ENCODE results near the gene COPS3. TPM values are rescaled to one million over a fixed set of nuclear protein-coding genes. Genes with fewer than 3 reads are reported as not detected.

COPS3 gene
- total RNA-seq, 4 donors from 2014 or later: 51.8 to 85.3 (median 54.8) TPM

GRCh38 chr17:17228521-17229279 lies 52.3 kb downstream of the COPS3 start:
- TF ChIP-seq POLR2A (IDR thresholded peaks at IDR 0.05) (no peak), EP300 (IDR thresholded peaks at IDR 0.05) (no peak), POLR2AphosphoS5 (IDR thresholded peaks at IDR 0.05) (no peak)
- TF ChIP-seq, protein P1, sequence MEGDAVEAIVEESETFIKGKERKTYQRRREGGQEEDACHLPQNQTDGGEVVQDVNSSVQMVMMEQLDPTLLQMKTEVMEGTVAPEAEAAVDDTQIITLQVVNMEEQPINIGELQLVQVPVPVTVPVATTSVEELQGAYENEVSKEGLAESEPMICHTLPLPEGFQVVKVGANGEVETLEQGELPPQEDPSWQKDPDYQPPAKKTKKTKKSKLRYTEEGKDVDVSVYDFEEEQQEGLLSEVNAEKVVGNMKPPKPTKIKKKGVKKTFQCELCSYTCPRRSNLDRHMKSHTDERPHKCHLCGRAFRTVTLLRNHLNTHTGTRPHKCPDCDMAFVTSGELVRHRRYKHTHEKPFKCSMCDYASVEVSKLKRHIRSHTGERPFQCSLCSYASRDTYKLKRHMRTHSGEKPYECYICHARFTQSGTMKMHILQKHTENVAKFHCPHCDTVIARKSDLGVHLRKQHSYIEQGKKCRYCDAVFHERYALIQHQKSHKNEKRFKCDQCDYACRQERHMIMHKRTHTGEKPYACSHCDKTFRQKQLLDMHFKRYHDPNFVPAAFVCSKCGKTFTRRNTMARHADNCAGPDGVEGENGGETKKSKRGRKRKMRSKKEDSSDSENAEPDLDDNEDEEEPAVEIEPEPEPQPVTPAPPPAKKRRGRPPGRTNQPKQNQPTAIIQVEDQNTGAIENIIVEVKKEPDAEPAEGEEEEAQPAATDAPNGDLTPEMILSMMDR (IDR thresholded peaks at IDR 0.05): no peak
- H3K9me3 ChIP-seq: no peaks in the 10 kb centered on the region
- WGBS, 2 donors (ENCODE audit: low coverage in 1 of 2): 80 to 86% methylated on average over 1 to 5 of the region's 17 CpGs
- no peak overlapping the region for H3K27ac ChIP-seq
- H3K4me1 ChIP-seq: peaks cover 0 to 18% (median 0%) of the 10 kb centered on the region in 3 donors
- H3K4me3 ChIP-seq: no peak overlapping the region
- H3K36me3 ChIP-seq: peaks cover 0 to 94% of the 10 kb centered on the region in 2 donors
- ATAC-seq: no peak
- H3K27me3 ChIP-seq: no peaks in the 10 kb centered on the region

GRCh38 chr17:17227608-17228520 lies 53.2 kb downstream of the COPS3 start:
- Histone ChIP-seq H3K9me3 (no peaks in the 10 kb centered on the region), H3K27ac (no peak overlapping the region), H3K27me3 (no peaks in the 10 kb centered on the region), H3K4me3 (no peak overlapping the region), H3K4me1 (peaks cover 0 to 14% (median 0%) of the 10 kb centered on the region in 3 donors), H3K36me3 (peaks cover 0 to 100% of the 10 kb centered on the region in 2 donors)
- TF ChIP-seq EP300 (IDR thresholded peaks at IDR 0.05): no peak
- TF ChIP-seq, protein P1 (IDR thresholded peaks at IDR 0.05): no peak
- no peak for TF ChIP-seq POLR2AphosphoS5 (IDR thresholded peaks at IDR 0.05)
- no peak for TF ChIP-seq POLR2A (IDR thresholded peaks at IDR 0.05)
- ATAC-seq: no peak
- 86 to 93% methylated on average over 3 to 10 of the region's 25 CpGs for WGBS, 2 donors (ENCODE audit: low coverage in 1 of 2)

GRCh38 chr17:17226451-17227265 lies 54.4 kb downstream of the COPS3 start:
- H3K27me3 ChIP-seq: no peaks in the 10 kb centered on the region
- WGBS, 2 donors (ENCODE audit: low coverage in 1 of 2): 88 to 96% methylated on average over 2 to 3 of the region's 16 CpGs
- no peaks in the 10 kb centered on the region for H3K9me3 ChIP-seq
- H3K4me1 ChIP-seq: peaks cover 0 to 2% (median 0%) of the 10 kb centered on the region in 3 donors
- TF ChIP-seq, protein P1 (IDR thresholded peaks at IDR 0.05): no peak
- TF ChIP-seq EP300 (IDR thresholded peaks at IDR 0.05) (no peak), POLR2AphosphoS5 (IDR thresholded peaks at IDR 0.05) (no peak), POLR2A (IDR thresholded peaks at IDR 0.05) (no peak)
- H3K27ac ChIP-seq: no peak overlapping the region
- H3K36me3 ChIP-seq: peaks cover 0 to 100% of the 10 kb centered on the region in 2 donors
- no peak overlapping the region for H3K4me3 ChIP-seq
- no peak for ATAC-seq

DNA sequence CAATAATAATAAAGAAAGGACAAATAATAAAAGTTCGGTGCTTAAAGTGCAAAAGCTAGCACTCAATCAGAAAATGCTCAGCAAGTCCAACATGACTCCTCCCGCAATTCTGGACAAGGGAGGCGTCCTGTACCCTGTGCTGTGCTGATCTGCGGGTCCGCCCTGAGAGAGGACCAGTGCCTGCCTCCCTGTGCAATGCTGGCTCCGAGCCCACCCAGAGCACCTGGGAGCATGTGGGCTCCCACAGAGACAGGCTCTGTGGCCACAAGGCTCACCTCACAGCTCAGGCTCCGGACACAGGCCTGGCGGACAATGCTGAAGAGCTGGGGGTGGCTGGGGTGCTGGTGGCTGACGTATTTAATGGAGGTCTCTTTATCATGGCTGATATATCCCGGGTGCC lies 55.1 kb downstream of the COPS3 start:
- 82 to 83% methylated on average over 2 to 7 of the region's 10 CpGs for WGBS, 2 donors (ENCODE audit: low coverage in 1 of 2)
- Histone ChIP-seq H3K27ac (no peak overlapping the region), H3K4me3 (no peak overlapping the region), H3K36me3 (peaks cover 0 to 100% of the 10 kb centered on the region in 2 donors), H3K27me3 (no peaks in the 10 kb centered on the region), H3K4me1 (no peaks in the 10 kb centered on the region), H3K9me3 (no peaks in the 10 kb centered on the region)
- no peak for ATAC-seq
- no peak for TF ChIP-seq POLR2A (IDR thresholded peaks at IDR 0.05)

DNA sequence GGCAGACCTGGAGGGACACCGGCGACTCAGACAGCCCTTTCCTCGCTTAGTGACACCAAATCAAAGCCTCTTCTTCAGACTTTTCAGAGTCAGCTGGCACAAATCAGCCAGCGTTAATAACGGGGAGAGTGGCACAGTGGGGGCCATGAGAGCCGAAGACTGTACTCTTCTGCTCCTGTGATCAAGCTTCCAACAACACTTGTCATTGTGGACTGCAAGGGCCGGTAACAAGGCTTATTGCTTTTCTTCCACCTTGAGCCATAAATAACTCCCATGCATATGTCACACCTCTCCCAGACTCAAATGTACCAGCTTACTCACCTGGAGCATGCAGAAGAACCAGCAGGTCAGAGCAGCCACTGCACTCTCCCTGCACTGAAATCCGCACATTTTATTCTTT lies 56.9 kb downstream of the COPS3 start:
- TF ChIP-seq POLR2A (IDR thresholded peaks at IDR 0.05) (no peak), EP300 (IDR thresholded peaks at IDR 0.05) (no peak), POLR2AphosphoS5 (IDR thresholded peaks at IDR 0.05) (no peak)
- TF ChIP-seq, protein P1 (IDR thresholded peaks at IDR 0.05): no peak
- no peak for ATAC-seq
- Histone ChIP-seq H3K27ac (no peak overlapping the region), H3K9me3 (no peaks in the 10 kb centered on the region), H3K36me3 (peaks cover 0 to 100% of the 10 kb centered on the region in 2 donors), H3K4me3 (no peak overlapping the region), H3K27me3 (no peaks in the 10 kb centered on the region), H3K4me1 (no peaks in the 10 kb centered on the region)
- 68 to 94% methylated on average over 2 of the region's 8 CpGs for WGBS, 2 donors (ENCODE audit: low coverage in 1 of 2)
